ENCODE data around the gene USP2.

DNA sequence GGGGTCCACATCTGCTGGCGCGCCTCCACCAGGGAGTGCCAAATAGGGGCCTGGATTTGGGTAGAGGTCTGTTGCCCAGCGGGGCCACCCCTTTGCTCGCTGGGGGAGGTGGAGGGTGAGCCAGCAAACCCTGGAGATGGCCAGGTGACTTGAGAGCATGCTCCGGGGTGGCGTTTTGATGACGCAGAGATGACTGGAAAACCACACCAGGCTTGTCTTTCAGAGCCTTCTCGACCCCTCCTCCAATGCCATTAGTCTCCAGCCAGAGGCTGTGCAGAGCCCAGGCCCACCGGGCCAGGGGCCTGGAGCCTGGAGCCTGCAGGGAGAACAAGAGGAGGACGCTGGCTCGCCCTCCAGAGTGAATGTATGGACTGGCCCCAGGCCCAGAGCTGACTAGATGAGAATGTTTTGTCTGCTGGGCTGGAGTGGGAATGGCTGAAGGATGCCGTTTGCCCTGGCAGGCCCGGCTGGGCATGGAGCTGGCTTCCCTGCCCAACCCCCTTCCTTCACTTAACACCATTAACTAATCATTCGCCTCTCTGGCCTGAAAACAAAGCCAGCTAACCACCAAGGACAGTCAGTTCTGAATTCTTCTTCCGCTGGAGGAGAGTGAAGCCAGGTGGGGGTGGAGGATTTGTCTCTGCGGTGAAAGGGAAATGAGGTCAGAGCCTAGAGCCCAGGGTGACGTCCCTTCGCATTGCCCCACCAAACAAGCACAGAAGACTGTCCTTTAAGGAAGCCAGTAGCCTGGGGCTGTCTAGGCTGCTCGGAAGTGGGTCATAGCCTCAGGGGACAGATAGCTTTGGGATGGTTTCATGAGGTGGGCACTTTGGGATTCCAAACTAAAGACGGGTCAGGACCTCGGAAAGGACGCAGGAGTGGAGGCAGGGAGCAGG lies 63.0 kb downstream of the USP2 start:
- TF ChIP-seq POLR2A (IDR thresholded peaks at IDR 0.05): peak in 1 of 2 donors; percentile 16
- TF ChIP-seq, protein P1, sequence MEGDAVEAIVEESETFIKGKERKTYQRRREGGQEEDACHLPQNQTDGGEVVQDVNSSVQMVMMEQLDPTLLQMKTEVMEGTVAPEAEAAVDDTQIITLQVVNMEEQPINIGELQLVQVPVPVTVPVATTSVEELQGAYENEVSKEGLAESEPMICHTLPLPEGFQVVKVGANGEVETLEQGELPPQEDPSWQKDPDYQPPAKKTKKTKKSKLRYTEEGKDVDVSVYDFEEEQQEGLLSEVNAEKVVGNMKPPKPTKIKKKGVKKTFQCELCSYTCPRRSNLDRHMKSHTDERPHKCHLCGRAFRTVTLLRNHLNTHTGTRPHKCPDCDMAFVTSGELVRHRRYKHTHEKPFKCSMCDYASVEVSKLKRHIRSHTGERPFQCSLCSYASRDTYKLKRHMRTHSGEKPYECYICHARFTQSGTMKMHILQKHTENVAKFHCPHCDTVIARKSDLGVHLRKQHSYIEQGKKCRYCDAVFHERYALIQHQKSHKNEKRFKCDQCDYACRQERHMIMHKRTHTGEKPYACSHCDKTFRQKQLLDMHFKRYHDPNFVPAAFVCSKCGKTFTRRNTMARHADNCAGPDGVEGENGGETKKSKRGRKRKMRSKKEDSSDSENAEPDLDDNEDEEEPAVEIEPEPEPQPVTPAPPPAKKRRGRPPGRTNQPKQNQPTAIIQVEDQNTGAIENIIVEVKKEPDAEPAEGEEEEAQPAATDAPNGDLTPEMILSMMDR (IDR thresholded peaks at IDR 0.05): peak in 1 of 4 experiments; percentile 1
